MCF 10A (cell line): ENCODE measurements around the gene HEBP1. TPM values are rescaled to one million over a fixed set of nuclear protein-coding genes. Genes with fewer than 3 reads are reported as not detected.

Source experiments
- BruUV-seq: library from RNA; stranded (reverse); fragments of 400-500 nt; replicated peaks from 2 replicates; lab custom pipeline; 2021; lab: Mats Ljungman, UMichigan
- CTCF ChIA-PET: fragments of 300-600 bp; sonication (Branson Sonifier 250); formaldehyde crosslinking; extraction: SDS; loops from one replicate; lab custom pipeline; 2021; ENCODE audit warnings: antibody characterized with exemption, inconsistent platforms; lab: Yijun Ruan, JAX
- POLR2A ChIA-PET: fragments of 300-600, 350-650 bp; sonication (Branson Sonifier 250); formaldehyde crosslinking; extraction: SDS; loops from one replicate; lab custom pipeline; 2020; ENCODE audit warnings: antibody characterized with exemption, inconsistent platforms; lab: Yijun Ruan, JAX
- DNase-seq: peaks from one replicate; pipeline ENCODE4 v3.0.0-alpha.2; 2018; ENCODE audit not compliant: unreplicated experiment
- H3K27ac Mint-ChIP-seq: one replicate; pipeline ENCODE4 v1.8.0; 2022; ENCODE audit warnings: mild to moderate bottlenecking, low read depth, mixed read lengths; ENCODE audit not compliant: unreplicated experiment
- H3K27me3 Mint-ChIP-seq: one replicate; pipeline ENCODE4 v1.8.0; 2022; ENCODE audit warnings: mixed read lengths; ENCODE audit not compliant: insufficient read depth, unreplicated experiment
- H3K36me3 Mint-ChIP-seq: one replicate; pipeline ENCODE4 v1.8.0; 2022; ENCODE audit warnings: mild to moderate bottlenecking, moderate library complexity, mixed read lengths; ENCODE audit not compliant: insufficient read depth, unreplicated experiment
- H3K4me1 Mint-ChIP-seq: one replicate; pipeline ENCODE4 v1.8.0; 2022; ENCODE audit warnings: mixed read lengths; ENCODE audit not compliant: insufficient read depth, unreplicated experiment
- H3K4me3 Mint-ChIP-seq: one replicate; pipeline ENCODE4 v1.8.0; 2022; ENCODE audit warnings: mild to moderate bottlenecking, moderate library complexity, mixed read lengths; ENCODE audit not compliant: unreplicated experiment
- H3K9me3 Mint-ChIP-seq: one replicate; pipeline ENCODE4 v1.8.0; 2022; ENCODE audit warnings: mixed read lengths; ENCODE audit not compliant: unreplicated experiment
- CTCF ChIP-seq: fragments of 200-600 bp; IDR thresholded peaks from one replicate; pipeline ENCODE4 v1.8.0; 2022; ENCODE audit warnings: antibody characterized with exemption, mild to moderate bottlenecking; ENCODE audit not compliant: unreplicated experiment
- intact Hi-C: fragments of 100-400 bp; cut with micrococcal nuclease; formaldehyde crosslinking; loops from 2 replicates; pipeline ENCODE4 v1.14.1; 2022
- total RNA-seq: library from RNA; stranded (reverse); gene quantifications from 2 replicates; pipeline ENCODE4 v1.2.3, GENCODE V29; 2022

The HEBP1 gene
- total RNA-seq, 1 experiment from 2014 or later, result 30.8 TPM

- DNase-seq, result no peak
- no peak overlapping the region for H3K27ac Mint-ChIP-seq
- no peak for TF ChIP-seq CTCF
- no peaks in the 10 kb centered on the region for H3K4me1 Mint-ChIP-seq
- H3K9me3 Mint-ChIP-seq, result no peaks in the 10 kb centered on the region
- H3K27me3 Mint-ChIP-seq, result no peaks in the 10 kb centered on the region
- H3K36me3 Mint-ChIP-seq, result no peaks in the 10 kb centered on the region
- intact Hi-C loops, result no loop called here
- ChIA-PET CTCF (no interaction called here), POLR2A (no interaction called here)
- BruUV-seq, result no TSS peak
- no peak overlapping the region for H3K4me3 Mint-ChIP-seq
These were observed 22.8 kb upstream of the HEBP1 start for GRCh38 chr12:13022851-13023271.

GRCh38 chr12:13011098-13011497 is 11.0 kb upstream of the HEBP1 start:
- BruUV-seq, result no TSS peak
- DNase-seq, result no peak
- intact Hi-C loops, result no loop called here
- no peaks in the 10 kb centered on the region for H3K36me3 Mint-ChIP-seq
- no peaks in the 10 kb centered on the region for H3K9me3 Mint-ChIP-seq
- no peaks in the 10 kb centered on the region for H3K4me1 Mint-ChIP-seq
- ChIA-PET POLR2A (interaction anchor here (0.7 kb wide), 1 partner anchor 44 kb away, joined by 3 read pairs; no protein-coding TSS in a partner anchor), CTCF (interaction anchor here (0.6 kb wide), 1 partner anchor 274 kb away, joined by 5 read pairs; no protein-coding TSS in a partner anchor)
- H3K27me3 Mint-ChIP-seq, result no peaks in the 10 kb centered on the region
- H3K27ac Mint-ChIP-seq, result no peak overlapping the region
- H3K4me3 Mint-ChIP-seq, result no peak overlapping the region
- no peak for TF ChIP-seq CTCF

DNA sequence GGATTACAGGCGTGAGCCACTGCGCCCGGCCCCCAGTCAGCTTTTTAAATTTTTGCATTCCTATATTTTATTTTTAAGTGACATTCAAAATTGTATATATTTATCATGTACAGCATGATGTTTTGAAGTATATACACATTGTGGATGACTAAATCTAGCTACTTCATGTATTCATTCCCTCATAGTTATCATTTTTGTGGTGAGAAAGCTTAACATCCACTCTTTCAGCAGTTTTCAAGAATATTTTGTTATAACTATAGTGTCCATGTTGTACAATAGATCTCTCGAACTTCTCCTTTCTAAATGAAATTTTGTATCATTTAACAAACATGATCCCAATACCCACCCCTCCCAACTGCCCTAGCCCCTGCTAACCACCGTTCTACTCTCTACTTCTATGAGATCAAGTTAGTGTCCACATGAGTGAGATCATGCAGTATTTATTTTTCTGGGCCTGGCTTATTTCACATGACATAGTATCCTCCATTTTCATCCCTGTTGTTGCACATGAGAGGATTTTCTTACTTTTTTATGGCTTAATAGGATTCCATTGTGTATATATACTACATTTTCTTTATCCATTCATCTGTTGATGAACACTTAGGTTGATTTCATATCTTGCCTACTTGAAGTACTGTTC is 8.8 kb upstream of the HEBP1 start:
- H3K27me3 Mint-ChIP-seq, result no peaks in the 10 kb centered on the region
- H3K4me1 Mint-ChIP-seq, result peaks cover 4% of the 10 kb centered on the region
- H3K36me3 Mint-ChIP-seq, result no peaks in the 10 kb centered on the region
- no TSS peak for BruUV-seq
- DNase-seq, result no peak
- H3K9me3 Mint-ChIP-seq, result no peaks in the 10 kb centered on the region
- no peak for TF ChIP-seq CTCF
- intact Hi-C loops, result no loop called here
- ChIA-PET POLR2A (no interaction called here), CTCF (interaction anchor here (0.6 to 1.4 kb wide), 4 partner anchors 84 to 263 kb away, joined by 3 to 5 read pairs (median 3); no protein-coding TSS in a partner anchor)
- no peak overlapping the region for H3K27ac Mint-ChIP-seq
- H3K4me3 Mint-ChIP-seq, result no peak overlapping the region

GRCh38 chr12:13007496-13008233 is 7.6 kb upstream of the HEBP1 start:
- intact Hi-C loops, result no loop called here
- no TSS peak for BruUV-seq
- H3K4me1 Mint-ChIP-seq, result peaks cover 4% of the 10 kb centered on the region
- ChIA-PET CTCF (interaction anchor here (0.6 to 2.4 kb wide), 5 partner anchors 98 to 227 kb away, joined by 3 to 7 read pairs (median 5); no protein-coding TSS in a partner anchor), POLR2A (interaction anchor here (0.6 kb wide), 1 partner anchor 171 kb away, joined by 4 read pairs; no protein-coding TSS in a partner anchor)
- no peak for DNase-seq
- no peak for TF ChIP-seq CTCF
- H3K9me3 Mint-ChIP-seq, result no peaks in the 10 kb centered on the region
- H3K27ac Mint-ChIP-seq, result no peak overlapping the region
- no peaks in the 10 kb centered on the region for H3K36me3 Mint-ChIP-seq
- no peak overlapping the region for H3K4me3 Mint-ChIP-seq
- H3K27me3 Mint-ChIP-seq, result no peaks in the 10 kb centered on the region
